GM19035 (cell line): ENCODE measurements around the gene HTD2.
A peak's percentile ranks its signal among the peaks of the same experiment; 100 is the strongest.
"Not testable (repeated sequence)": the region's sequence is repeated elsewhere in the genome, so short reads cannot be mapped to it uniquely, and the experiment has no call there.

Experiments used
- ATAC-seq: cut with Tn5 transposase; IDR thresholded peaks from one replicate; pipeline ENCODE4 v1.9.1; 2021; ENCODE audit not compliant: unreplicated experiment

Gene HTD2

DNA sequence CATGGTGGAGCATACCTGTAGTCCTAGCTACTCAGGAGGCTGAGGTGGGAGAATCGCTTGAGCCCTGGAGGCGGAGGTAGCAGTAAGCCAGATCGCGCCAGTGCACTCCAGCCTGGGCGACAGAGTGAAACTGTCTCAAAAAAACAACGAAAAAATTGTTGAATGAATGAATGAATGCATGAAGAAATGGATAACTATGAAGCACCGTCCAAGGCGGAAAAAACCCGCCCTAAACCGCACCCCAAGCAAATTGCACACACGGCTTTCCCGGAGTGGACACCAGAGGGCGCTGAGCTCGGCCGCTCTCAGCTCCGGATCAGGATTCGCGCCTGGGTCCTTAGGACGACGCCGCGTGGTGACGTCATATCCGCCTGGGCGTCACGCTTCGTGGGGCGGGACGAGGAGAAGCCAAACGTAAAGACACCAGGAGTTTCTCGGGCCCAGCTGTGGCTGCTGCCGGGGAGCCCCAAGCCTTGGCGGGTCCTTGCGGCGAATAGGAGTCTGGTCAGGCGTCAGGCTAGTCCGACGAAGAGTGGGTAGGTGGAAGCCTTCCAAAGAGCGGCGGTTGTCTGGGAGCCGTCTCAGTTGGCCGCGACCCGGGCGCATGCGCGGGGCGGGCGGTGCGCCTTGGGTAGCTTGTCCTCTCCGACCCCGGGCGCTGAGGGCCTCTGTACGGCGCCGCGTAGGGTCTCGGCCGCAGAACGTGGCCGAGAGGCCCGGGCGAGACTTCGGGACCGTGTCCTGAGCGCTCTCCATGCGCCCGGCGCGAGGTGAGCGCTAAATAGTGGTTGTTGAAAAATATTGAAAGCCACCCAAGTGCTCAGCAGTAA is at the start of gene HTD2, which contains the start of gene RPP14:
TSS of gene HTD2 (plus strand) at position 639 of the 830 bp plus-strand sequence. CDS start 11,094 bp downstream, outside the sequence.
TSS of gene RPP14 (plus strand) at position 364 of the 830 bp plus-strand sequence. CDS start 4,085 bp downstream, outside the sequence.
- peak; percentile 91 for ATAC-seq

DNA sequence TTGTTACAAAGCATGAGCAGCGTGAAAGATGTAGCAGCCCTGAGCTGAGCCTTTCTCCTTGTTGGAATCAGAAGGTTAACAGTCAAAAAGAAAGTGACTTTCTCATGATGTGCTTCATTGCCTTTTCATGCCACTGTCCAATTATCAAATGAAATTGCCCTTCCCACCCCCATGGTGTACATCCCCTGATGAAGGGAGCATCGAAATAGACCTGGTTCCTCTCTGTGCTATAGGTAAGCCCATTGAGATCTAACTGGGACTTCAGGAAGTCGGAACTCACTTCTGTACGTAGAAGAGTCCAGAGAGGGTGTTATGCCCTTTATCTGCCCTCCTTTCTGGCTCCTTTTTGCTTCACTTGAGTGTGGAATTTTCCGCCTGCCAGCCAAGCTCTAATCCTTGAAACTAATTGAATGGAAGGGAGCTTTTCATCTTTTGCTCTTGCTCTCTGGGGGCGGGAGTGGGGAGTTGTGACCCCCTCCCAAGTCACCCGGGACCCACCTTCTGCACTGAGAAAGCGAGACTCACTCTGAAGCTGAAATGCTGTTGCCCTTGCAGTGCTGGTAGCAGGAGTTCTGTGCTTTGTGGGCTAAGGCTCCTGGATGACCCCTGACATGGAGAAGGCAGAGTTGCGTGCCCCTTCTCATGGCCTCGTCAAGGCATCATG is 47.8 kb upstream of the HTD2 start:
- ATAC-seq: no peak

DNA sequence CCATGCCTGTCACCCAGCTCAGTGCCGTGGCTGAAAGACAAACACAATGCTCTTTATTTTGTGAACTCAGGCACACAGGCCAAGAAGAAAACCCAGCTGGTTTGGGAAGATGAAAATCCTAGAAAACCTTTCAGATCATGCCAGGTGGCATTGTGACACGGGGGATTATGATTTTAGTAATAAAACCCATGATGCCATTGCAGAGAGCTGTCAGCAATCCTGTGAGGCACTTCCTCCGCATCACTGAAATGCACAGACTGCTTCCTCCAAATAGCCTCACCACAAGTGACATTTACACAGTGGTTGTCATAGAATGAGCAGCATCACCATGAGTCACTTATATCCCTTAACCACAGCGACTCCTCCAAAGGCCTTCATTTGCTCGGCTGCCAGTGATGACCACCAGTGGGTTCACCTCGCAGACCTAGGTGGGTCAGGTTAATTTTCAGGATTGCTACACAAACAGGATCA is 46.0 kb upstream of the HTD2 start:
- ATAC-seq: no peak

DNA sequence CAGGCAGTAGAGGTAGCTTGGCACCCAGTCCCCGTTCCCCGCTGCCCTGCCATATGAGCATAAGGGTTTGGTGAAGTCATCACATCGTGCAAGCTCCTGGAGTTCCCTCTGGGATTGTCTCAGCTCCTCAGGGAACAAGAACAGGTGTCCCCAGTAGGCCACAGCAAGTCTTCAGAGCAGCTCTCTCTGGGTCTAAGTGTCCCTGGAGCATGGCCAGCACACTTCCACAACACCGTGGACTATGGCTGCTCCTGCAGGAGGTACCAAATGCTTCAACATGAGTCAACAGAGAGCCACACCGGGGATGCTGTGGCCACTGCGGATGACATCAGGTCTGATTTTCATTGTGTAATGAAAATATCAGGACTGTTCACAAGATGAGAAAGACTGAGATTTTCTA is 45.6 kb upstream of the HTD2 start:
- no peak for ATAC-seq

DNA sequence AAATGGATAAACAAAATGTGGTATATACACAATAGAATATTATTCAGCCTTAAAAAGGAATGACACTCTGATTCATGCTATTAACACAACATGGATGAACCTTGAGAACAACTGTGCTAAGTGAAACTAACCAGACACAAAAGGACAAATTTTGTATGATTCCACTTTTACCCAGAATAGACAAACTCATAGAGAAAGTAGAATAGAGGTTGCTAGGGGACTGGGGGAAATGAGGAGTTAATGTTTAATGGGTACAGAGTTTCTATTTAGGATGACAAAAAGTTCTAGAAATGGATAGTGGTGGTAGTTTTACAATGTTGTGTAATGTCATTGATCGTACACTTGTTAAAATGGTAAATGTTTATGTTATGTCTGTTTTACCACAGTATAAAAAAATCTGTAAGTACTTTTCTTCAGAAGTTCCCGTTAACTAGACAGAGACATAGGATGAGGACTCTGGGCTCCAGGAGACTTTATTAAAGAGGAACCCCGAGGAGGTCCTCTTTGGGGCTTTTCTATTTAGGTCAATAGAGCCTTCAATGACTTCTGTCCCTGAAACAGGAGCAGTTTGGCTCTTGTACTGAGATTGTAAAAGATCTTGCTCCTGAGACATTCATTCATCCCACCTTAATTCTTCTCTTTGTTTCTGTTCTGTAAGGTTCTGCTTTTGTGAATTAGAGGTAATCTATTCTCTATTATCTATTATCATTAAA is 44.2 kb upstream of the HTD2 start:
- no peak for ATAC-seq

DNA sequence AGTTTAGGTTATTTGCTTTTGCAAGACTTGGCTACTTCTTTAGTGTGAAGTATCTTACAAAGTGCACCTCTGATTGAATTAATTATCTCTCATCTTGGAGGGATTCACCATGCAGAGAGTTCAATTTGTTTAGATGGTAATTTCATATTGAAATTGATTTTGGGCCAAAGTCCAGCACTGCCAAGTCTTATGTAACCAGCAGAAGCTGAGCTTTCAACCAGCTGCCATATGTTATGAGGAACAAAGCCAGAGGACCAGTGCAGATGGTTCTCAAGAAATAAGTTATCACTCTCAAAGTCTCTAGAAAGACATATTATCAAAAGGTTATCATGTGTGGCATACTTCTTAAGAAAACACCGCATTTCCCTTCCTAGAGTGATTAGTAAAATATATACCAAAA is 39.7 kb upstream of the HTD2 start:
- ATAC-seq: no peak

DNA sequence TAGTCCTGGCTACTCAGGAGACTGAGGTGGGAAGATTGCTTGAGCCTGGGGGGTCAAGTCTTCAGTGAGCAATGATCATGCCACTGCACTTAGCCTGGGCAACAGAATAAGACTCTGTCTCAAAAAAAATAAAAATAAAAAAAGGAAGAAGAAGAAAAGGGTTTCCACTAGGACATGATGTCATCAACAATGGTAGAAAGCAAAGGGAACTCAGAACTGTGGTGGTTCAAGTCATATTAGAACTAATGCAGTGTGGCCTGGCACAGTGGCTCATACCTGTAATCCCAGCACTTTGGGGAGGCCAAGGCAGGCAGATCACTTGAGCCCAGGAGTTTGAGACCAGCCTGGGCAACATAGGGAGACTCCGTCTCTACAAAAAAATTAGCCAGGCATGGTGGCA is 38.8 kb upstream of the HTD2 start:
- ATAC-seq: not testable (repeated sequence)

DNA sequence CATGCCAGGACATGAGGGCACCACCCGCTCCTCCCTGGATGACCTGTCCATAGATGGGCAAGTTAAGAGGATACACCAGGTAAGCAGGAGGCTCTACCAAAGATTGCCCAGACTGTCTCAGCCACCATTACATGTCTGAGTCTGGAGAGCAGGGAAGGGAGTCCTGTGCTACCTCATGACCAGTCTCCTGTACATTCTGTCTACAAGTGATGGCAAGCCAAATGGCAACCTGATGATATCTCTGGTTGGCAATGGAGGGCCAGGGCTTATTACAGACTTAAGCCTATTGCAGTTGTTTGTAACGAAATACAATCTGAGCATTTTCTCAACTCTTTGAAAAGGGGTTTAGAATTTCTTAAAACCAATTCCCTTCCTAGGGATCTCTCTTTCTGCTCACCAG is 37.0 kb upstream of the HTD2 start:
- no peak for ATAC-seq

DNA sequence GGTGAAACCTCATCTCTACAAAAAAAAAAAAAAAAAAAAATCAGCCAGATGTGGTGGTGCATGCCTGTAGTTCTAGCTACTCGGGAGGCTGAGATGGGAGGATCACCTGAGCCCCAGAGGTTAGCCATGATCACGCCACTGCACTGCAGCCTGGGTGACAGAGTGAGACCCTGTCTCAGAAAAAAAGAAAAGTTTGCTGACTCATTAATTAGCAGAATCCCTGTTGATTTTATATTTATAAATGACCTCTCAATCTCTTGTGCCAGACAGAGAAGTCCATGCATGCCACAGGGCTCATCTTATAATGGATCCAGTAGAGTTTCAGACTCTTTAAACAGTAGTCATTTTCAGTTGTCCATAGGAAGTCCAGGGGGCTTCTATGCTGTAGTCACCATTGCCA is 35.8 kb upstream of the HTD2 start:
- ATAC-seq: no peak

DNA sequence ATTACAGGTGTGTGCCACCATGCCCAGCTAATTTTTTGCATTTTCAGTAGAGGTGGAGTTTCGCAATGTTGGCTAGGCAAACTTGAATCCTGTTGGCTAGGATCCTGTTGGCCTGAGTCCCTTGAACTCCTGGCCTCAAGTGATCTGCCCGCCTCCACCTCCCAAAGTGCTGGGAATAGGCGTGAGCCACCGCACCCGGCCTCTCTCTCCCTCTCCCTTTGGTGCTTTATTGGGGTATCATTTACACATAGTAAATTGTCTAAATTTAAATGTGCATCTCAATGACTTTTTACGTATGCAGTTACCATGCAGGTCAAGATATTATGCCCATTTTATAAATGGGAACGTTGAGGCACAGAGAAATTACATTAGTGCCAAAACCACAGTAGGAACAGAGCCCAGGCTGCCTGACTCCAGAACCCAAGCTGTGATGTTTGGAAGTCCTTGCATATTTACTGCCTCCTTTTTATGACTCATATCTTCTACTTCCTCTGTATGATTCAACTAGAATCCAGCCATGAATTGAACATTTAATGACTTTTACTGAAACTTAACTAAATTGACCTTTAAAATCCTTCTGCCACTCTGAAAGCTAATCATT is 34.3 kb upstream of the HTD2 start:
- ATAC-seq: no peak

DNA sequence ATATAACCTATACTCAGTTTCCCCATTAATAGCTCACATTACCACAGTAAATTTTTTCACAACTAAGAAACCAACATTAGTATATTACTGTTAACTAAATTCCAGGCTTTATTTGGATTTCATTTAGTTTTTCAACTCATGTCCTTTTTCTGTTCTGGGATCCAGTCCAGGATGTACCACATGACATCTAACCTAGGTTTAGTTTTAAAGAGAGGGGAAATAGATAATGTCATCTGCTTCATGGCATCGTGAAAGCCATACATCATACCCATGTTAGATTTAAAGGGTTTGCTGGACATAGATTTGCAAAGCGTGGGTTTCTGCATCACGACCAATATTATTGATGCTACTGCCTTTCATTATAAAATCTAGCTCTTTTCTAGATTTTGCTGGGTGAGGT is 33.4 kb upstream of the HTD2 start:
- no peak for ATAC-seq

DNA sequence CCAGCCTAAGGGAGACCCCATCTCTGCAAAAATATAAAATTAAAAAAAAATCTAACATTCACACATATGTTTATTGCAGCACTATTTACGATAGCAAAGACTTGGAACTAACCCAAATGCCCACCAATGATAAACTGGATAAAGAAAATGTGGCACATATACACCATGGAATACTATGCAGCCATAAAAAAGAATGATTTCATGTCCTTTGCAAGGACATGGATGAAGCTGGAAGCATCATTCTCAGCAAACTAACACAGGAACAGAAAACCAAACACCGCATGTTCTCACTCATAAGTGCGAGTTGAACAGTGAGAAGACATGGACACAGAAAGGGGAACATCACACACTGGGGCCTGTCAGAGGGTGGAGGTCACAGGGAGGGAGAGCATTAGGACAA is 33.0 kb upstream of the HTD2 start:
- ATAC-seq: not testable (repeated sequence)

DNA sequence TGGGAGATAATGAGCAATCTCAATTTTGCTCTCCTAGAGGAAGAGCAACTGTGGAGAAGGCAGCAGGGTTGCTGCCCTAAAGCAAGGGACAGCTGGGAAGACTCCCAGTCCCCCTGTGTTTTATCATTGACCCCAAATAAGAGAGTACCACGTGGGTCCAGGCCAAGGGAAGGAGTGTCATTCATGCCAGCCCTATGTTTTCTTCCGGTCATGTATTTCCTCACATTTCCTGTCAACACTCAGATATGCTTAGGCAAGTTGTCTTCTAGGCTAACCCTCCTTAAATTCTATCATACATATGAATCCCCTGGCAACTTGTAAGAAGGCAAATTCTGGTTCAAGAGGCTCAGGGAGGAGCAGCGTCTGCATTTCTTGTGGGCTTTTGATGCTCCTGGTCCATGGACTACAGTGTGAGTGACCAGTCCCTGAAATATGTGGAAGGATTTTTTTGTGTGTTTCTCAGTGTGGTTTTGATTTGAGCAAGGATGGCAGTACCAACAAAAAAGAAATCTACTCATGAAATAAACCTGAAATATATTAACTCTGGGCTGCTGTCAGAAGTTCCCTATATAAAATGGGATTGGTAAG is 32.2 kb upstream of the HTD2 start:
- ATAC-seq: no peak

DNA sequence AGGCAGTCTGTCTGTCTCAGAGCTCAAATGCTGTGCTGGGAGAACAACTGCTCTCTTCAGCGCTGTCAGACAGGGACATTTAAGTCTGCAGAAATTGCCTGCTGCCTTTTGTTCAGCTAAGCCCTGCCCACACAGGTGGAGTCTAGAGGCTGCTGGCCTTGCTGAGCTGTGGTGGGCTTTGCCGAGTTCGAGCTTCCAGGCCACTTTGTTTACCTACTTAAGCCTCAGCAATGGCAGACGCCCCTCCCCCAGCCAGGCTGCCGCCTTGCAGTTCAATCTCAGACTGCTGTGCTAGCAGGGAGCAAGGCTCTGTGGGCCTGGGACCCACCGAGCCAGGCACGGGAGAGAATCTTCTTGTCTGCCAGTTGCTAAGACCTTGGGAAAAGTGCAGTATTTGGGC is 25.3 kb upstream of the HTD2 start:
- ATAC-seq: no peak

DNA sequence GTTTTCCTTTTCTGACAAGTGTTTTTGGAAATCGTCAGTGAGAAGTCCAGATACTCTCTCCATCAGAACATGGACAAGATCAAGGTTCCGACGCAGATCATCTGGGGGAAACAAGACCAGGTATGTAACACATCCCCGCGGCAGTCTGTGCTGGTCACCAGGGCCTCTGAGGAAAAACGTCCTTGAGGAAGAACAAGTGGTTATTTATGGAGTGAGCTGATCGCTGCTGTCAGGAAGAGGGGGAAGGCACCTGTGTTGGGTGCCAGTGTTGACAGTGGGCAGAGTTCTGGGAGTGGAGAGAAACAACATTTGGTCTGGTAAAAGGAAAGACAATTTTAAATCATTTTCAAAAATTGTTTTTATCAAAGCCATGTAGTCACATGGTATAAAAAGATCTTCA is 21.0 kb upstream of the HTD2 start:
- ATAC-seq: no peak

DNA sequence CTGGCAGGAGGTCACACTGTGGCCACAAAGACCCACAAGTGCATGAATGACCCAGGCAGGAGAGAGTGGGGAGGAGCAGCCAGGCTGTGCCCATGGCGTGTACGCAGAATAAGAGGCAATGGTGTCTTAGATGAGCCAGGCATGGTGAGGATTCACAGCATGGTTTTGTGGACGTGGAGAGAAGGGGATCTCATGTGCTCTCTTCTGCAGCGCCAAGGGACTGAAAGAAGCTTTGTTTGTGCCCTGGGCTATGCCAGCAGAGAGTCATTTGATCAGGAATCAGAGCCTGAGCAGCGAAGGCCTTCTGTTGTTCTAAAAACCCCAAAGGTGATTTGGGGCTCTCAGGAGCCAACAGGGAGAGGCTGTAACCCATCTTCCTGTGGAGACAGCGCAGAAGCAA is 19.0 kb upstream of the HTD2 start:
- no peak for ATAC-seq

DNA sequence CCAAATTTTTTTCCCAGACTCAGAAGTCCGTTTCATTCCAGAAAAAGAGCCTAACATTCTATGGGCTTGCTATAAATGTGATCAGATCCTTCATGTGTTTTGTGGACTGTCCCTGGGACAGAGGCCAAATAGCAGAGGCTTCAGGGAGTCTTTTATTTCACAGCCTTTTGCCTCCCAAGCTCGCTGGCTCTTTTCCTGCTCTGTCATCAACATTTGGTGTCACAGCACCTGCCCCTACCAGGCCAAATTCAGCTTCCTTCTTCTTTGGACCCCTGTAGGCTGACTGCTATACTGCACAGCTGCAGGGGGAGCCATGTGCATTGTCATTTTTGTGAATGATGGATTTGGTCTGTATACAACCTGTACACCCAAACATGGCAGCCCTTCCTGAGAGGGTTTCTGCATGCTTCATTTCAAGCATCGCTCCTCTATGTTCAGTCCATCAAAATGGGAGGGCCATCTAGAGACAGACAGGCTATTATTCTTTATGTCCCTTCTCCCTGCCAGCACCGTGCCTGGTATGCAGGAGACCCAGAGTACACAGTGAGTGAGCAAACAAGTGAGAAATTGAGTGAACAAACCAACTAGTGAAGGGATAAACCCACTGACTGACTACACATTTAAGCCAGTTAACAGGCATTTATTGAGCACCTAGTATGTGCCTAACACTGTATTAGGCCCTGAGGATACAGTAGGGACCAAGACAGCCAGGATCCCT is 18.1 kb upstream of the HTD2 start:
- ATAC-seq: no peak

DNA sequence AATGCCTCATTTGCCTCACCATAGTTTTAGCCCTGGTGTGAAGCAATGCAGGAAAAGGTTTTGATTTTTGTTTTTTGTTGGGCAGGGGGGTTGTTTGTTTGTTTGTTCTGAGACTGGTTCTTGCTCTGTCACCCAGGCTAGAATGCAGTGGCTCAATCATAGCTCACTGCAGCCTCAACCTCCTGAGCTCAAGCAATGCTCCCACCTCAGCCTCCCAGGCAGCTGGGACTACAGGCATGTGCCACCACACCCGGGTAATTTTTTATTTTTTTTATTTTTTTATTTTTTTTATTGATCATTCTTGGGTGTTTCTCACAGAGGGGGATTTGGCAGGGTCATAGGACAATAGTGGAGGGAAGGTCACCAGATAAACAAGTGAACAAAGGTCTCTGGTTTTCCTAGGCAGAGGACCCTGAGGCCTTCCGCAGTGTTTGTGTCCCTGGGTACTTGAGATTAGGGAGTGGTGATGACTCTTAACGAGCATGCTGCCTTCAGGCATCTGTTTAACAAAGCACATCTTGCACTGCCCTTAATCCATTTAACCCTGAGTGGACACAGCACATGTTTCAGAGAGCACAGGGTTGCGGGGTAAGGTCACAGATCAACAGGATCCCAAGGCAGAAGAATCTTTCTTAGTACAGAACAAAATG is 17.2 kb upstream of the HTD2 start:
- ATAC-seq: not testable (repeated sequence)

DNA sequence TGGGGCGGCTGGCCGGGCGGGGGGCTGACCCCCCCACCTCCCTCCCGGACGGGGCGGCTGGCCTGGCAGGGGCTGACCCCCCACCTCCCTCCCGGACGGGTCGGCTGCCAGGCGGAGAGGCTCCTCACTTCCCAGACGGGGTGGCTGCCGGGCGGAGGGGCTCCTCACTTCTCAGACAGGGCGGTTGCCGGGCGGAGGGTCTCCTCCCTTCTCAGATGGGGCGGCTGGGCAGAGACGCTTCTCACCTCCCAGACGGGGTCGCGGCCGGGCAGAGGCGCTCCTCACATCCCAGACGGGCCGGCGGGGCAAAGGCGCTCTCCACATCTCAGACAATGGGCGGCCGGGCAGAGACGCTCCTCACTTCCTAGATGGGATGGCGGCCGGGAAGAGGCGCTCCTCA is 15.9 kb upstream of the HTD2 start:
- not testable (repeated sequence) for ATAC-seq
